Measurements from ENCODE around the gene CSMD2.

Gene CSMD2

DNA sequence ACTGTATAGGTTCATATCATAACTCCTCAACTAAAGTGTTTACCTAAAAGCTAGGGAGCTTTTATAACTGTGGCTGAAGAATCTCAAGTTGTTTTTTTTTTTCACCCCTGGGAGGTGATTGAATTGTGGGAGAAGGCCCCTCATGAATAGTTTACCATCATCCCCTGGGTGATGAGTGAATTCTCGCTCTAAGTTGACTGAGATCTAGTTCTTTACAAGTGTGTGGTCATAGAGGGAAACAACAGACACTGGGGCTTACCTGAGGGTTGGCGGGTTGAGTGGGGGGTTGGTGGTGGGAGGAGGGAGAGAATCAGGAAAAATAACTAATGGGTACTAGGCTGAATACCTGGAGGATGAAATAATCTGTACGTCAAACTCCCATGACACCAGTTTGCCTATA is 700.5 kb downstream of the CSMD2 start:
- no peak overlapping the region for H3K4me2 ChIP-seq (ENCODE audit: low read depth, low read length, poor library complexity, severe bottlenecking)
- no peaks in the 10 kb centered on the region for H3K9me2 ChIP-seq (replicated peaks; ENCODE audit: low read depth, low read length)
- H3K9ac ChIP-seq (ENCODE audit: low read depth, low read length, poor library complexity, severe bottlenecking): no peak overlapping the region
- peaks cover 12% of the 10 kb centered on the region for H3K4me1 ChIP-seq (ENCODE audit: insufficient read depth, low read length, poor library complexity, severe bottlenecking)
- H3F3A ChIP-seq (ENCODE audit: low read depth): no peaks in the 10 kb centered on the region
- TF ChIP-seq, protein P1, sequence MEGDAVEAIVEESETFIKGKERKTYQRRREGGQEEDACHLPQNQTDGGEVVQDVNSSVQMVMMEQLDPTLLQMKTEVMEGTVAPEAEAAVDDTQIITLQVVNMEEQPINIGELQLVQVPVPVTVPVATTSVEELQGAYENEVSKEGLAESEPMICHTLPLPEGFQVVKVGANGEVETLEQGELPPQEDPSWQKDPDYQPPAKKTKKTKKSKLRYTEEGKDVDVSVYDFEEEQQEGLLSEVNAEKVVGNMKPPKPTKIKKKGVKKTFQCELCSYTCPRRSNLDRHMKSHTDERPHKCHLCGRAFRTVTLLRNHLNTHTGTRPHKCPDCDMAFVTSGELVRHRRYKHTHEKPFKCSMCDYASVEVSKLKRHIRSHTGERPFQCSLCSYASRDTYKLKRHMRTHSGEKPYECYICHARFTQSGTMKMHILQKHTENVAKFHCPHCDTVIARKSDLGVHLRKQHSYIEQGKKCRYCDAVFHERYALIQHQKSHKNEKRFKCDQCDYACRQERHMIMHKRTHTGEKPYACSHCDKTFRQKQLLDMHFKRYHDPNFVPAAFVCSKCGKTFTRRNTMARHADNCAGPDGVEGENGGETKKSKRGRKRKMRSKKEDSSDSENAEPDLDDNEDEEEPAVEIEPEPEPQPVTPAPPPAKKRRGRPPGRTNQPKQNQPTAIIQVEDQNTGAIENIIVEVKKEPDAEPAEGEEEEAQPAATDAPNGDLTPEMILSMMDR (conservative IDR thresholded peaks at IDR 0.05; ENCODE audit: low read length): no peak
- TF ChIP-seq EZH2phosphoT487 (IDR thresholded peaks at IDR 0.05; ENCODE audit: borderline replicate concordance): no peak
- H3K27me3 ChIP-seq (ENCODE audit: insufficient read depth, low read length, poor library complexity, severe bottlenecking): no peaks in the 10 kb centered on the region
- H3K9me3 ChIP-seq (ENCODE audit: insufficient read depth, low read depth, low read length): no peaks in the 10 kb centered on the region
- no peaks in the 10 kb centered on the region for H3K36me3 ChIP-seq (ENCODE audit: insufficient read depth, low read length)
- no peaks in the 10 kb centered on the region for H3K79me2 ChIP-seq (ENCODE audit: insufficient read depth, low read length)
- no peak overlapping the region for H2AFZ ChIP-seq (ENCODE audit: low read length)
- H4K20me1 ChIP-seq (ENCODE audit: insufficient read depth, low read length, poor library complexity, severe bottlenecking): no peaks in the 10 kb centered on the region
- no peak overlapping the region for H3K4me3 ChIP-seq (ENCODE audit: low read length, poor library complexity, severe bottlenecking)
